Temporal lobe (tissue), 2 donors: Measurements from ENCODE around the gene TYROBP. TPM values are rescaled to one million over a fixed set of nuclear protein-coding genes. Genes with fewer than 3 reads are reported as not detected.

Source experiments
- small RNA-seq: library from RNA; depleted of rRNA; stranded (forward); fragments of <200 nt; gene quantifications from one replicate; pipeline ENCODE3, GENCODE V24; 2014; ENCODE audit warnings: low replicate concordance
- total RNA-seq: library from RNA; depleted of rRNA; stranded (reverse); fragments of >200 nt; gene quantifications from one replicate; pipeline ENCODE4 v1.2.3, GENCODE V29; 2014

Gene TYROBP
- total RNA-seq, 1 donor from 2014 or later: 2.5 TPM

Small RNA genes lying within 50 kb of the gene (small RNA-seq; reads per million reads assigned to genes)
- not detected for gene AF038458.1
- not detected for gene RN7SL402P

Other genes starting within 250 kb of the TYROBP start
- not detected for gene UPK1A, start 241.8 kb downstream of the TYROBP start, total RNA-seq
- gene ZBTB32, start 203.7 kb downstream of the TYROBP start, total RNA-seq: not detected
- gene KMT2B, start 190.3 kb downstream of the TYROBP start, total RNA-seq: 11.6 TPM
- 0.49 TPM for gene IGFLR1, start 165.8 kb downstream of the TYROBP start, total RNA-seq
- 3.4 TPM for gene U2AF1L4, start 162.9 kb downstream of the TYROBP start, total RNA-seq
- gene PSENEN, start 162.6 kb downstream of the TYROBP start, total RNA-seq: 9.8 TPM
- 5.7 TPM for gene LIN37, start 159.7 kb downstream of the TYROBP start, total RNA-seq
- gene HSPB6, start 151.3 kb downstream of the TYROBP start, total RNA-seq: 0.25 TPM
- gene PROSER3, start 150.1 kb downstream of the TYROBP start, total RNA-seq: 1.2 TPM
- 138 TPM for gene ARHGAP33, start 132.7 kb downstream of the TYROBP start, total RNA-seq
- not detected for gene PRODH2, start 95.5 kb downstream of the TYROBP start, total RNA-seq
- gene NPHS1, start 55.8 kb downstream of the TYROBP start, total RNA-seq: 0.25 TPM
- 0.74 TPM for gene KIRREL2, start 51.4 kb downstream of the TYROBP start, total RNA-seq
- gene APLP1, start 39.7 kb downstream of the TYROBP start, total RNA-seq: 162 TPM
- gene NFKBID, start 7.8 kb downstream of the TYROBP start, total RNA-seq: 2.0 TPM
- gene HCST, start 5.8 kb downstream of the TYROBP start, total RNA-seq: not detected
- gene LRFN3, start 28.1 kb upstream of the TYROBP start, total RNA-seq: 8.4 TPM
- 9.8 TPM for gene SDHAF1, start 86.9 kb upstream of the TYROBP start, total RNA-seq
- under 0.01 TPM for gene SYNE4, start 100.5 kb upstream of the TYROBP start, total RNA-seq
- gene ALKBH6, start 105.9 kb upstream of the TYROBP start, total RNA-seq: 7.4 TPM
- 49.4 TPM for gene CLIP3, start 124.6 kb upstream of the TYROBP start, total RNA-seq
- gene THAP8, start 146.0 kb upstream of the TYROBP start, total RNA-seq: 2.2 TPM
- 0.98 TPM for gene WDR62, start 146.6 kb upstream of the TYROBP start, total RNA-seq
- gene OVOL3, start 202.8 kb upstream of the TYROBP start, total RNA-seq: not detected
- 41.8 TPM for gene POLR2I, start 206.6 kb upstream of the TYROBP start, total RNA-seq
- 274 TPM for gene TBCB, start 207.2 kb upstream of the TYROBP start, total RNA-seq
- 78.7 TPM for gene CAPNS1, start 231.8 kb upstream of the TYROBP start, total RNA-seq
- 1.5 TPM for gene COX7A1, start 244.2 kb upstream of the TYROBP start, total RNA-seq